HG02571 (cell line): ENCODE measurements around the gene LRRC8C.

Experiments
- ATAC-seq: cut with Tn5 transposase; IDR thresholded peaks from one replicate; pipeline ENCODE4 v1.9.1; 2021; ENCODE audit warnings: mild to moderate bottlenecking, moderate library complexity; ENCODE audit not compliant: unreplicated experiment

LRRC8C gene

GRCh38 chr1:89727517-89728312, 94.8 kb downstream of the LRRC8C start:
- no peak for ATAC-seq

DNA sequence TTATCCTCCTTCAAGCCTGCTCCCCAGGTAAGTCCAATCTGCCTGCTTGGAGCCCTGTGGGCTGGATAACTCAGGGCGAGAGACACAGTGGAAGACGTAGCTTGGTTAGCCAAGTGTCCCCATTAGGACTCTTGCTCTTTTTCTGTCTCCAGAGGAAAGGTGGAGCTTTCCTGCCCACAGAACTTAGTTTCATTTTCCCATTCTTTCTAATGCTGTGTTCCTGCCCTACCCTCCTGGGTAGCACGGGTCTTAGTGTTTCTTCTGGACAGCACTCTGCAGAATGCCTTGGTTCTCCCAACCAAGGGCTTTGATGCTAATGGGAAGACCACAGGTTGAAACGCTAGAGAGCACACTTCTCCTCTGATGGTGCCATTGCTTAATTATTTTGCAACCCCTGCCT, 95.5 kb downstream of the LRRC8C start:
- ATAC-seq, result no peak

DNA sequence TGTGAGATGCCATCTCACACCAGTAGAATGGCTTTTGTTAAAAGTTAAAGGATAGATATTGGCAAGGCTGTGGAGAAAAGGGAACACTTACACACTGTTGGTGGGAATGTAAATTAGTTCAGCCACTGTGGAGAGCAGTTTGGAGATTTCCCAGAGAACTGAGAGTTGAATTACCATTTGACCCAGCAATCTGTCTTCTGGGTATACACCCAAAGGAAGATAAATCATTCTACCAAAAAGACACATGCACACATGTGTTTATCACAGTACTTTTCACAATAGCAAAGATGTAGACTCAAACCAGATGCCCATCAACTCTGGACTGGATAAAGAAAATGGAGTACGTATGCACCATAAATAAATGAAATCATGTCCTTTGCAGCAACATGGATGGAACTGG, 99.3 kb downstream of the LRRC8C start:
- no peak for ATAC-seq

DNA sequence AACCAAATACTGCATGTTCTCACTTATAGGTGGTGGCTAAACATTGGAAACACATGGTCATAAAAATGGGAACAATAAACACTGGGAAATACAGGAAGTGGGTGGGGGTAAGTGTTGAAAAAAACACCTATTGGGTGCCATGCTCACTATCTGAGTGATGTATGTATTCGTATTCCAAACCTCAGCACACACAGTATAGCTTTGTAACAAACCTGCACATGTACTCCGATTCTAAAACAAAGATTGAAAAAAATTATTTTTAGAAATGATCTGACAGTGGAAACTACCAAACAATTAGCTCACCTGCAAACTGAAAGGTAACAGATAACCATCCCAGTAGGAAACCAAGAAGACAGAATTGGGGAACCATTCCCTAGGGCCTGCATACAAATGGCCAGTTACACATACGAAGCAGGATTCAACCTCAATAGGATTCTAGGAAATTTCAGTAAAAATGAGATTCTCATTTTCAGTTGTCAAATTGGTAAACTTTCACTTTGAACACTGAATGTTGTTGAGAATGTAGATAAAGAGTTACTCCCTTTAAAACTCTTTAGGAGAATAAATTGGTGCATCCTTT, 99.8 kb downstream of the LRRC8C start:
- ATAC-seq, result no peak

GRCh38 chr1:89733748-89734147, 100.8 kb downstream of the LRRC8C start:
- no peak for ATAC-seq

DNA sequence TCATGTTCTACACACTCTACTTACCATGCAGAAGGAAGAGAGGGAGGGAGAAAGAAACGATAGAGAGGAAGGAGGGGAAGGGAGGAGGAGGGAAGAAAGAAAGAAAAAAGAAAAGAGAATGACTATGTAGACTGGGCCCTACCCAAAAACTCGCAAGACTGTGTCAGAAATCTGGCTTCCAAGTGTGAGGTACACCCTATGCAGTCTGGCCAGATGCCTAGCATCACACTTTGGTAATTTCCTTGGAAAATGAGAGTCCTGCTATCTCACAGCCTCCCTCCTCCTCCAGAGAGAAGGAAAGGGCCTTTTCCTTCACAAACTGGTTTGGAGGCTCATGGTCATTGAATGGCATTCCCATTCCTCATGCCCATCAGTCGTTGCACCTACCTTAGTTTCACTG, 101.5 kb downstream of the LRRC8C start:
- no peak for ATAC-seq

GRCh38 chr1:89735479-89735878, 102.6 kb downstream of the LRRC8C start:
- ATAC-seq, result no peak

- ATAC-seq, result no peak
Measured at GRCh38 chr1:89736937-89737733, 104.2 kb downstream of the LRRC8C start.

GRCh38 chr1:89737985-89738510, 105.1 kb downstream of the LRRC8C start:
- ATAC-seq, result no peak

GRCh38 chr1:89739013-89739843, 106.3 kb downstream of the LRRC8C start:
- no peak for ATAC-seq

- ATAC-seq, result no peak
Measured at GRCh38 chr1:89739844-89740216, 106.9 kb downstream of the LRRC8C start.

DNA sequence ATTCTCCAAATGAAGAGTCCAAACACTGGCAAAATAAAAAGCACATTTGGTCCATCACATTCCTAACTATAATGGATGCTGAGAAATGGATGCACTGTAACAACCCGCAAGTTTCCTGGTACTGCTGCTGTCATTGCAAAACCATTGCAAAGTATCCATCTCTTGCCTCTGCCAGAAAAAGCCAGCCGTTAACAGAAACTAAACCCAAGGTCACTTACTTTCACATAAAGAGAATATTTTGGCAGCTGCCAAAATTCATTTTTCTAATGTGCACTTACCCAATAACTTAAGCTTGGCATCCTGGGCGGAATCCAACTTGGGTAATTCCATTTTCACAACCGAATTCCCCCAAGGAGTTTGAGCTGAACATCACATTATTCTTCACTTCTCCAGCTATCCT, 110.9 kb downstream of the LRRC8C start:
- ATAC-seq, result no peak

DNA sequence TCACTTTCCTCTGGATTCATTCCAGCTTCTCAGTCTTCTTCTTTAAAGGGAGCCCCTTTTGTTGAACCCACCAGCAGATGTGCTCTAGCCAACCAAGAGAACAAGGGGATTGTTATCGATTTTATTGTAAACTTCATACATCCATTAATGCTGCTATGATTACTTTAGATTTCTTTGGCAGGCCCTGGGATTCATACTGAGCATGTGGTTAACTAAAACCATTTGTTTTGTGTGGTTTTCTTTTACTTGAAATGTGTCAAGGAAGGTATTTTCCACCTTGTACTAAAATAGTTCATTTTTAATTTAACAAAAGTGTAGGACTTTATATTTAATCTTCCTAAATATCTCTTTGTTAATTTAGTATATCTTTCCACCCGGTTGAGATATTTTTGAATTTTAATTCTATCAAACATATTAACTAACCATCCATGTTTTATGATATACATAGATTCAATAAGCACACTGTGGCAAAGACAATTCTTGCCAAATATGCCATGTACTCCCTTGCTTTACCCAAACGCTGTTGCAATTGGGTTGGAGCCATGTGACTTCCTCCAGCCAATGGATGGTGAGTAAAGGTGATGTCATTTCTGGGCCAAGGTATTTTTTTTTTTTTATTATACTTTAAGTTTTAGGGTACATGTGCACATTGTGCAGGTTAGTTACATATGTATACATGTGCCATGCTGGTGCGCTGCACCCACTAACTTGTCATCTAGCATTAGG, 113.7 kb downstream of the LRRC8C start:
- no peak for ATAC-seq

GRCh38 chr1:89753761-89754160, 120.8 kb downstream of the LRRC8C start:
- no peak for ATAC-seq

- no peak for ATAC-seq
Measured at GRCh38 chr1:89754518-89754917, 121.6 kb downstream of the LRRC8C start.

DNA sequence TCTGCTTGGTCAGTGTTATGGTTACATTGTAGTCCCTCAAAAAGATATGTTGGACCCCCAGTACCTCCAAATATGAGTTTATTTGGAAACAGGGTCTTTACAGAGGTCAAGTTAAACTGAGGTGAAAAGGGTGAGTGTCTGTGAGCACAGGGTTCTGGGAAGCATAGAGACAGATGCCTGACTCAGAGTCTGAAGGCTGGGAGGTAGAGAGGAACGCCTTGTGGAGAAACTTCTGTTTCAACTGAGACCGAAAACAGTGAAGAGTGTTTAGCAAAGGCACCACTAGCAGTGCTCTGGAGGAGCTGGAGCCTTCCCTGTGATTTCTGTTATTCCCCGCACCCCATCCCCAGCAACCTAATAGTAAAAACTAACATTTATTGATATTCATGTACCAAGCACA, 122.7 kb downstream of the LRRC8C start:
- no peak for ATAC-seq

DNA sequence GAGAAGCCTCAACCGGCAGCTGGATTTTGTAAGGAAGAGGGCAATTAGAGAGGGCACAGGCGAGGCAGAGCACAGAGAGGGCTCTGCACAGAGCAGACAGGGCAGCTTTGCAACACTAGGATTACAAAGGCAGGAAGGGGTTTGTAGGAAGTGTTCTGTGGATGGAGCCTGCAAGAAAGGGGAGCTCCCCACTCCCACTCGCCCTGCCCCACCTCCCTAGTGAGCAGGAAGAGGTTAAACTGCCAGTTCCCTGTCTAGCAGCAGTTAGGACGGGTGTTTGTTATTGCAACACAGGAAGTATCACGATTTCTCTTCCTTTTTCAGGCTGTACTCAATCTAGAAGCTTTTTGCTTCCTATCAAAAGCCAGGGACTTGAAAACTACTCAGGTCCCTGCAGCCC, 124.6 kb downstream of the LRRC8C start:
- no peak for ATAC-seq

GRCh38 chr1:89758156-89758555, 125.2 kb downstream of the LRRC8C start:
- no peak for ATAC-seq

- no peak for ATAC-seq
Measured at GRCh38 chr1:89759036-89759435, 126.1 kb downstream of the LRRC8C start.

- no peak for ATAC-seq
Measured at GRCh38 chr1:89760496-89760895, 127.6 kb downstream of the LRRC8C start.
